Lower leg skin (tissue), 3 donors: Measurements from ENCODE around the gene ZNF417.

Experiments
- POLR2A ChIP-seq, 2 donors: fragments of 450-650 bp; IDR thresholded peaks; one replicate each; pipeline ENCODE4 v1.6.1; 2016 to 2017; ENCODE audit warnings: antibody characterized with exemption in 2 of 2, mild to moderate bottlenecking in 1 of 2, moderate library complexity in 1 of 2
- TF ChIP-seq, protein P1 (sequence below), 3 donors: fragments of 450-650 bp; IDR thresholded peaks; one replicate each; pipeline ENCODE4 v1.5.1; 2016; ENCODE audit warnings: antibody characterized with exemption in 3 of 3, mild to moderate bottlenecking in 3 of 3, moderate library complexity in 2 of 3

DNA sequence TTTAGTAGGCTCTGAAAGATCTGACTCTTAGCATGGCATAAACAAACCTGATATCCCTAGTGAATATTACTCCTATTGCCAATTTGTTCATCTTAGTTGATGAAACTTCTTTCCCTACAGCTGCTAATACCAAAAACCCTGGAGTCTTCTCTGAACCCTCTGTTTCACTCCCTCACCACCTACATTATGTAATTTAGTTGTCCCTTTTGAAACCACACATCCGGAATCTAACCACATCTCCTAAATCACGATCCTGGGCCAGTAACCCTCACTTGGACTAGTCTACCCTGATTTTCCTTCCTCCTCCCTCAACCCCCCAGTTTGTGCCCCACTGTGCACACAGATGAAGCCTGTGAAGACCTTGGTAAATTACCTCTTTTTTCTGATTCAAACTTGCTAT is 29.9 kb upstream of the ZNF417 start:
- TF ChIP-seq, protein P1, sequence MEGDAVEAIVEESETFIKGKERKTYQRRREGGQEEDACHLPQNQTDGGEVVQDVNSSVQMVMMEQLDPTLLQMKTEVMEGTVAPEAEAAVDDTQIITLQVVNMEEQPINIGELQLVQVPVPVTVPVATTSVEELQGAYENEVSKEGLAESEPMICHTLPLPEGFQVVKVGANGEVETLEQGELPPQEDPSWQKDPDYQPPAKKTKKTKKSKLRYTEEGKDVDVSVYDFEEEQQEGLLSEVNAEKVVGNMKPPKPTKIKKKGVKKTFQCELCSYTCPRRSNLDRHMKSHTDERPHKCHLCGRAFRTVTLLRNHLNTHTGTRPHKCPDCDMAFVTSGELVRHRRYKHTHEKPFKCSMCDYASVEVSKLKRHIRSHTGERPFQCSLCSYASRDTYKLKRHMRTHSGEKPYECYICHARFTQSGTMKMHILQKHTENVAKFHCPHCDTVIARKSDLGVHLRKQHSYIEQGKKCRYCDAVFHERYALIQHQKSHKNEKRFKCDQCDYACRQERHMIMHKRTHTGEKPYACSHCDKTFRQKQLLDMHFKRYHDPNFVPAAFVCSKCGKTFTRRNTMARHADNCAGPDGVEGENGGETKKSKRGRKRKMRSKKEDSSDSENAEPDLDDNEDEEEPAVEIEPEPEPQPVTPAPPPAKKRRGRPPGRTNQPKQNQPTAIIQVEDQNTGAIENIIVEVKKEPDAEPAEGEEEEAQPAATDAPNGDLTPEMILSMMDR (IDR thresholded peaks at IDR 0.05), result no peak
- TF ChIP-seq POLR2A (IDR thresholded peaks at IDR 0.05), result no peak
